Neural cell (in vitro differentiated cells): ENCODE measurements around the gene TMEM11.

Experiments
- MXI1 ChIP-seq: fragments of 450-650 bp; conservative IDR thresholded peaks from 2 replicates; pipeline ENCODE4 v1.6.1; 2014; ENCODE audit warnings: antibody characterized with exemption, mild to moderate bottlenecking; ENCODE audit not compliant: poor library complexity, severe bottlenecking
- POLR2AphosphoS5 ChIP-seq: IDR thresholded peaks from 2 replicates; pipeline ENCODE4 v1.6.1; 2012
- SMC3 ChIP-seq: fragments of 450-650 bp; conservative IDR thresholded peaks from 2 replicates; pipeline ENCODE4 v1.6.1; 2014; ENCODE audit warnings: antibody characterized with exemption, mild to moderate bottlenecking, moderate library complexity; ENCODE audit not compliant: poor library complexity
- TF ChIP-seq, protein P1 (sequence below): fragments of 450-650 bp; IDR thresholded peaks from 2 replicates; pipeline ENCODE4 v1.5.1; 2014; ENCODE audit warnings: antibody characterized with exemption, mild to moderate bottlenecking, moderate library complexity; ENCODE audit not compliant: poor library complexity, severe bottlenecking
- TF ChIP-seq, protein P2 (sequence below): IDR thresholded peaks from 2 replicates; pipeline ENCODE4 v1.6.1; 2012; ENCODE audit warnings: borderline replicate concordance

DNA sequence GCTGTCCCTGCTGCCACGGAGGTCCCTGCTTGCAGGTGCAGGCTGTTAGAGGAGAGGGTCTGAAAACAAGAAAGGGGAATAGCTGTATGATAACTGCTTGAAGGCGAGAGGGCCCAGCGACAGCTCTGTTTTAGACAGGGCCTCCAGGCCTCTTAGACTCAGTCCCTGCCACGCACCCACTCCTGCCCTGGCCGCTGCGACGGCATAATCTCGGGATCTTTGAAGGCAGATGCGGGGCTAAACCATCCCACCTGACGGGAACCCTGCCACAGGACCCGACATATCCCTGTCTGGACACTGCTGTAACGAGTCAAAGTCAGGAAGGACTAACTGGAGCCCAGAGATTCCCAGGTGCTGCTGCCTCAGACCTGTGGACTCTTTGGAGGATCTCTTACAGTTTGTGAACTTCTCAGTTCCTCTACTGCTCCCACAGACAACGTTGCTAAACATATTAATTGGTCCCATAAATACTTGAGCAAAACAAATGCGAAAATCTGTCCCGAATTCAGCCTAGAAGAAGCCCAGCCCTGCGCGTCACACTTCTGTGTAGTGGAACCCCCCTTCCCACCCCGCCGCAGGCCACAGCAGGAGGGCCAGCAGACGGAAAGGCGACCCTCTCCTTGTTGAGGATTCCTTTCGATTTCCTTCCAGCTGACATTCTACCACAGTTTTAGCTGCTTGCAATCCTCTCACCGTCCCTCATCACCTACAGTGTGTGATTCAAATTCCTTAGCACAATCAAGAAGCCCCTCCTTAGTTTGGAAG is 998 bp upstream of the TMEM11 start:
- TF ChIP-seq MXI1 = no peak
- TF ChIP-seq, protein P1, sequence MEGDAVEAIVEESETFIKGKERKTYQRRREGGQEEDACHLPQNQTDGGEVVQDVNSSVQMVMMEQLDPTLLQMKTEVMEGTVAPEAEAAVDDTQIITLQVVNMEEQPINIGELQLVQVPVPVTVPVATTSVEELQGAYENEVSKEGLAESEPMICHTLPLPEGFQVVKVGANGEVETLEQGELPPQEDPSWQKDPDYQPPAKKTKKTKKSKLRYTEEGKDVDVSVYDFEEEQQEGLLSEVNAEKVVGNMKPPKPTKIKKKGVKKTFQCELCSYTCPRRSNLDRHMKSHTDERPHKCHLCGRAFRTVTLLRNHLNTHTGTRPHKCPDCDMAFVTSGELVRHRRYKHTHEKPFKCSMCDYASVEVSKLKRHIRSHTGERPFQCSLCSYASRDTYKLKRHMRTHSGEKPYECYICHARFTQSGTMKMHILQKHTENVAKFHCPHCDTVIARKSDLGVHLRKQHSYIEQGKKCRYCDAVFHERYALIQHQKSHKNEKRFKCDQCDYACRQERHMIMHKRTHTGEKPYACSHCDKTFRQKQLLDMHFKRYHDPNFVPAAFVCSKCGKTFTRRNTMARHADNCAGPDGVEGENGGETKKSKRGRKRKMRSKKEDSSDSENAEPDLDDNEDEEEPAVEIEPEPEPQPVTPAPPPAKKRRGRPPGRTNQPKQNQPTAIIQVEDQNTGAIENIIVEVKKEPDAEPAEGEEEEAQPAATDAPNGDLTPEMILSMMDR = no peak
- no peak for TF ChIP-seq POLR2AphosphoS5
- TF ChIP-seq SMC3 = no peak
- TF ChIP-seq, protein P2, sequence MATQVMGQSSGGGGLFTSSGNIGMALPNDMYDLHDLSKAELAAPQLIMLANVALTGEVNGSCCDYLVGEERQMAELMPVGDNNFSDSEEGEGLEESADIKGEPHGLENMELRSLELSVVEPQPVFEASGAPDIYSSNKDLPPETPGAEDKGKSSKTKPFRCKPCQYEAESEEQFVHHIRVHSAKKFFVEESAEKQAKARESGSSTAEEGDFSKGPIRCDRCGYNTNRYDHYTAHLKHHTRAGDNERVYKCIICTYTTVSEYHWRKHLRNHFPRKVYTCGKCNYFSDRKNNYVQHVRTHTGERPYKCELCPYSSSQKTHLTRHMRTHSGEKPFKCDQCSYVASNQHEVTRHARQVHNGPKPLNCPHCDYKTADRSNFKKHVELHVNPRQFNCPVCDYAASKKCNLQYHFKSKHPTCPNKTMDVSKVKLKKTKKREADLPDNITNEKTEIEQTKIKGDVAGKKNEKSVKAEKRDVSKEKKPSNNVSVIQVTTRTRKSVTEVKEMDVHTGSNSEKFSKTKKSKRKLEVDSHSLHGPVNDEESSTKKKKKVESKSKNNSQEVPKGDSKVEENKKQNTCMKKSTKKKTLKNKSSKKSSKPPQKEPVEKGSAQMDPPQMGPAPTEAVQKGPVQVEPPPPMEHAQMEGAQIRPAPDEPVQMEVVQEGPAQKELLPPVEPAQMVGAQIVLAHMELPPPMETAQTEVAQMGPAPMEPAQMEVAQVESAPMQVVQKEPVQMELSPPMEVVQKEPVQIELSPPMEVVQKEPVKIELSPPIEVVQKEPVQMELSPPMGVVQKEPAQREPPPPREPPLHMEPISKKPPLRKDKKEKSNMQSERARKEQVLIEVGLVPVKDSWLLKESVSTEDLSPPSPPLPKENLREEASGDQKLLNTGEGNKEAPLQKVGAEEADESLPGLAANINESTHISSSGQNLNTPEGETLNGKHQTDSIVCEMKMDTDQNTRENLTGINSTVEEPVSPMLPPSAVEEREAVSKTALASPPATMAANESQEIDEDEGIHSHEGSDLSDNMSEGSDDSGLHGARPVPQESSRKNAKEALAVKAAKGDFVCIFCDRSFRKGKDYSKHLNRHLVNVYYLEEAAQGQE = no peak
